Muscle layer of duodenum (tissue), 2 donors: ENCODE data around the gene PGAP6.
A peak's percentile ranks its signal among the peaks of the same experiment; 100 is the strongest.
"Not testable (repeated sequence)": the region's sequence is repeated elsewhere in the genome, so short reads cannot be mapped to it uniquely, and the experiment has no call there.

Experiments
- H3K27ac ChIP-seq: one replicate; pipeline ENCODE4 v1.7.0; 2013; ENCODE audit warnings: mild to moderate bottlenecking, low read length
- H3K27me3 ChIP-seq: one replicate; pipeline ENCODE4 v1.7.0; 2013; ENCODE audit warnings: low read depth, mild to moderate bottlenecking, control low read depth, low read length
- H3K36me3 ChIP-seq, 2 donors: one replicate each; pipeline ENCODE4 v1.7.0; 2013; ENCODE audit warnings: low read length in 2 of 2, control low read depth in 1 of 2, mild to moderate bottlenecking in 1 of 2; ENCODE audit not compliant: insufficient read depth in 2 of 2, control insufficient read depth in 1 of 2
- H3K4me1 ChIP-seq, 2 donors: one replicate each; pipeline ENCODE4 v1.7.0; 2013; ENCODE audit warnings: low read length in 2 of 2, mild to moderate bottlenecking in 2 of 2, control low read depth in 1 of 2, moderate library complexity in 1 of 2; ENCODE audit not compliant: insufficient read depth in 2 of 2, control insufficient read depth in 1 of 2
- H3K4me3 ChIP-seq, 2 donors: one replicate each; pipeline ENCODE4 v1.7.0; 2013; ENCODE audit warnings: low read length in 2 of 2, low read depth in 1 of 2, mild to moderate bottlenecking in 1 of 2
- H3K9me3 ChIP-seq, 2 donors: one replicate each; pipeline ENCODE4 v1.7.0; 2013; ENCODE audit warnings: low read length in 2 of 2, control low read depth in 1 of 2, mild to moderate bottlenecking in 1 of 2; ENCODE audit not compliant: control insufficient read depth in 1 of 2
- donor health status: healthy.

PGAP6 gene

DNA sequence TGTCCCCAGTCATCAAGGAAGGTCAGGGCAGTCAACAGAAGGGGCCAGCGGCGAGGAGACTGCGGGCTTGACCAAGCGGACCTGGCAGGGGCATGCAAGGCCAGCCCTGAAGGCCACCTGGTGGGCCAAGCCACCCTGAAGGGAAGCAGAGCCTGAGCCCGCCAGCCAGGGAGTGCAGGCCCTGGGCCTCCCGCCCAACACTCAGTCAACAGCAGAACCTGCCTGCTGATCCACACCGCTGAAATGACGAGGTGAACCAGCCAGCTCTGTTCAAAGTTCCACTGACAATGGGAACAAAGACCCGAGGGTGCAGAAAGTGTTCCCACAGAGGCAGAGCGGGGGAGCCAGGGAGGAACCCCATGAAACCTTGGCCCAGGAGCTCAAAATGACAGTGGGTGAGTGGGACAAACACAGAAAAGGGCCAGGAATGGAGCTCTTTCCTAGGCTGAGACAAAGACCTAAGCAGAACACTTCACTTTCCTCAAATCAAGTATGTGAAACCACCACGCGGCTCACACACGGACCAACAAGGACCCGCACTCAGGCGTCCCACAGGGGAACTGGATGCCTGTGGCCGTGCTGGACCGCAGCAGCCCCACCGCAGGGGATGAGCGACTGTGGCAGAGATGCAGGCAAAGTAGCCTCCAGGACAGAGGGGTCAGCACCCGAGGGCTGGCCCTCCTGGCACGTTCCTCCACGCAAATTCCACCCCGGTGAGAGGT is 41.2 kb downstream of the PGAP6 start:
- Histone ChIP-seq H3K9me3 (no peaks in the 10 kb centered on the region), H3K4me1 (peaks cover 0 to 5% of the 10 kb centered on the region in 2 donors), H3K27me3 (no peaks in the 10 kb centered on the region), H3K4me3 (no peak overlapping the region), H3K36me3 (peaks cover 4 to 8% of the 10 kb centered on the region in 2 donors), H3K27ac (no peak overlapping the region)

- H3K9me3 ChIP-seq, result no peaks in the 10 kb centered on the region
- peaks cover 1 to 2% of the 10 kb centered on the region in 2 donors for H3K36me3 ChIP-seq
- H3K27ac ChIP-seq, result no peak overlapping the region
- H3K27me3 ChIP-seq, result no peaks in the 10 kb centered on the region
- H3K4me1 ChIP-seq, result peaks cover 0 to 5% of the 10 kb centered on the region in 2 donors
- H3K4me3 ChIP-seq, result no peak overlapping the region
Observed at GRCh38 chr16:339680-340079, 42.1 kb downstream of the PGAP6 start.

GRCh38 chr16:337975-338575 is 43.7 kb downstream of the PGAP6 start:
- peaks cover 0 to 5% of the 10 kb centered on the region in 2 donors for H3K4me1 ChIP-seq
- H3K36me3 ChIP-seq, result no peaks in the 10 kb centered on the region
- no peaks in the 10 kb centered on the region for H3K9me3 ChIP-seq
- H3K4me3 ChIP-seq, result no peak overlapping the region
- no peak overlapping the region for H3K27ac ChIP-seq
- no peaks in the 10 kb centered on the region for H3K27me3 ChIP-seq

DNA sequence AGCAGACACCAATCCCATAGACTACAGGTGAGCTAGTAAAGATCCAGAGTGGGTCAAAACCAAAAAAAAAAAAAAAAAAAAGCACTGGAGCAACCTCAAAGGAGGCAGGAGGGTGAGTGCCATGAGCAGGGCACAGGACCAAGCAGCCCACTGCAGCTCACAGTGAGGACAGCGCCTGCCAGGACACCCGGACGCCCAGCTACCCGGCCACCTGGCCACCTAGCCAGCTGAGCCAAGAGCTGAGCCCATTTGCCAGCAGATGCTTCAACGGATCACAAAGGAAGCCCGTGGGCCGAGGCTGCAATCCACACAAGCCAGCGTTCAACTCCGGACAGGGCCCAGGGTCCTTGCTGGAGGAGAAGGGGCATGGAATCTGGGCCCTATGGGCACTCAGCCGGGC is 44.3 kb downstream of the PGAP6 start:
- H3K4me3 ChIP-seq, result no peak overlapping the region
- H3K9me3 ChIP-seq, result no peaks in the 10 kb centered on the region
- peaks cover 0 to 5% of the 10 kb centered on the region in 2 donors for H3K4me1 ChIP-seq
- no peak overlapping the region for H3K27ac ChIP-seq
- H3K27me3 ChIP-seq, result no peaks in the 10 kb centered on the region
- no peaks in the 10 kb centered on the region for H3K36me3 ChIP-seq

GRCh38 chr16:336269-336668 is 45.5 kb downstream of the PGAP6 start:
- Histone ChIP-seq H3K4me3 (no peak overlapping the region), H3K4me1 (peaks cover 0 to 5% of the 10 kb centered on the region in 2 donors), H3K9me3 (no peaks in the 10 kb centered on the region), H3K36me3 (no peaks in the 10 kb centered on the region), H3K27me3 (no peaks in the 10 kb centered on the region), H3K27ac (no peak overlapping the region)

DNA sequence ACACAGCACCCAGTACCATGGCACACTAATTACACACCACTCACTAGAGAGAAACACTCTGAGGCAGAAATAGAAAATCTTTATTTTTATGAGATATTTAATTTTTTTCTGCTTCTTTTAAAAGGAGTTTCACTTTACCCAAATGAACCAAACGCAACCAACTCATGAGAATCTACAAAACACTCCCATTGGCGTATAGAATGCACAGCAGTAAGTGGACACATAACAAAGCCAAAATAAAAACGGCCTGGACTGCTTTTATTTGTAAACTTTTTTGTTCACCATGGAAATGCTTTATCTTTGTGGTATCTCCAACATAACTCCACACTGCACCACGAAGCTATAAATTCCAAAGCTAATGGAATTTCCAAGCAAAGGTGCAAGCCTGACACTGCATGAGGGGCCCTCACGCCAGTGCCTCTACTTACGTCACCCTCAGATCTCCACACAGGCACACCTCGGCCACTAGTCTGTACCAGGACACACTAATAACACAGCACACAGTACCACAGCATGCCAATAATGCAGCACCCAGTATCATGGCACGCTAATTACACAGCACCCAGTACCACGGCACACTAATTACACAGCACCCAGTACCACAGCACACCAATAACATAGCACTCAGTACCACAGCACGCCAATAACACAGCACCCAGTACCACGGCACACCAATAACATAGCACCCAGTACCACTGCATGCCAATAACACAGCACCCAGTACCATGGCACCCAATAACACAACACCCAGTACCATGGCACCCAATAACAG is 46.7 kb downstream of the PGAP6 start:
- not testable (repeated sequence) for H3K36me3 ChIP-seq, H3K27me3 ChIP-seq, H3K27ac ChIP-seq, H3K9me3 ChIP-seq, H3K4me3 ChIP-seq
- H3K4me1 ChIP-seq, result peaks cover 7 to 13% of the 10 kb centered on the region in 2 donors

DNA sequence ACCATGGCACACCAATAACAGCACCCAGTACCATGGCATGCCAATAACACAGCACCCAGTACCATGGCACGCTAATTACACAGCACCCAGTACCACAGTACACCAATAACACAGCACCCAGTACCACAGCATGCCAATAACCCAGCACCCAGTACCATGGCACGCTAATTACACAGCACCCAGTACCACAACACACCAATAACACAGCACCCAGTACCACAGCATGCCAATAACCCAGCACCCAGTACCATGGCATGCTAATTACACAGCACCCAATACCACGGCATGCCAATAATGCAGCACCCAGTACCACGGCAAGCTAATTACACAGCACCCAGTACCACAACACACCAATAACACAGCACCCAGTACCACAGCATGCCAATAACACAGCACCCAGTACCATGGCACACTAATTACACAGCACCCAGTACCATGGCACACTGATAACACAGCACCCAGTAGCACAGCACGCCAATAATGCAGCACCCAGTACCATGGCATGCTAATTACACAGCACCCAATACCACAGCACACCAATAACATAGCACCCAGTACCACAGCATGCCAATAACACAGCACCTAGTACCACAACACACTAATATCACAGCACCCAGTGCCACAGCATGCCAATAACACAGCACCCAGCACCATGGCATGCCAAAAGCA is 47.5 kb downstream of the PGAP6 start:
- H3K4me1 ChIP-seq, H3K36me3 ChIP-seq: not testable (repeated sequence)

GRCh38 chr16:333406-334094 is 48.2 kb downstream of the PGAP6 start:
- Histone ChIP-seq H3K4me1 (peaks cover 7 to 8% of the 10 kb centered on the region in 2 donors), H3K9me3 (no peaks in the 10 kb centered on the region), H3K4me3 (no peak overlapping the region), H3K27me3 (no peaks in the 10 kb centered on the region), H3K27ac (no peak overlapping the region), H3K36me3 (no peaks in the 10 kb centered on the region)

More for the DNA sequence above, 47.5 kb downstream of the PGAP6 start:
- not testable (repeated sequence) for H3K27ac ChIP-seq, H3K9me3 ChIP-seq, H3K4me3 ChIP-seq, H3K27me3 ChIP-seq

DNA sequence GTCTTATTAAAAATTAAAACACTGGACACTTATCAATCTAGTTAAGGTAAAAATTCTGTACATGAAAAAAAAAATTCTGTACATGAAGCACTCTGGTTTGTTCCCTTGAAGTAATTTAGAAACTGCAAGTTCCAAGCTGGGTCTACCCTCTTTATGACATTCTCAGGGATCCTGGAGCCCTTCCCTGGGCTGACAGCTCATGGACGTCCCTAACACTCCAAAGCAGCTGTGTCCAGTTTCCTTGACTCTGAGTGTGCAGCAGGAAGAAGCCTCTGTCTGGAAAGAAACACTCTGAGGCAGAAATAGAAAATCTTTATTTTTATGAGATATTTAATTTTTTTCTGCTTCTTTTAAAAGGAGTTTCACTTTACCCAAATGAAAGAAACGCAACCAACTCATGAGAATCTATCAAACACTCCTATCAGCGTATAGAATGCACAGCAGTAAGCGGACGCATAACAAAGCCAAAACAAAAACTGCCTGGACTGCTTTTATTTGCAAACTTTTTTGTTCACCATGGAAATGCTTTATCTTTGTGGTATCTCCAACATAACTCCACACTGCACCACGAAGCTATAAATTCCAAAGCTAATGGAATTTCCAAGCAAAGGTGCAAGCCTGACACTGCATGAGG is 50.5 kb downstream of the PGAP6 start:
- H3K27me3 ChIP-seq, H3K4me3 ChIP-seq, H3K9me3 ChIP-seq, H3K36me3 ChIP-seq: not testable (repeated sequence)
- H3K27ac ChIP-seq, result peak overlapping the region; percentile 6
- H3K4me1 ChIP-seq, result peaks cover 12 to 16% of the 10 kb centered on the region in 2 donors

- Histone ChIP-seq H3K4me1 (peaks cover 12 to 16% of the 10 kb centered on the region in 2 donors), H3K27ac (peak overlapping the region; percentile 6), H3K4me3 (no peak overlapping the region), H3K27me3 (no peaks in the 10 kb centered on the region), H3K36me3 (no peaks in the 10 kb centered on the region), H3K9me3 (no peaks in the 10 kb centered on the region)
Observed at GRCh38 chr16:330741-331140, 51.0 kb downstream of the PGAP6 start.
